HepG2 (cell line): ENCODE data around the gene SMYD5. TPM values are rescaled to one million over a fixed set of nuclear protein-coding genes. Genes with fewer than 3 reads are reported as not detected.
A peak's percentile ranks its signal among the peaks of the same experiment; 100 is the strongest.

Experiments used
- BRCA1 ChIP-seq: sonication (generic); formaldehyde crosslinking; IDR thresholded peaks from 2 replicates; pipeline ENCODE4 v1.4.0; 2020; ENCODE audit warnings: missing genetic modification reagents
- CBX2 ChIP-seq, 2 experiments: fragments of 200-600 bp in 1 of 2; sonication (generic); formaldehyde crosslinking in 1 of 2; IDR thresholded peaks; 2 replicates each; pipeline versions ENCODE4 v1.7.0 to v1.8.1; 2018 to 2022; ENCODE audit warnings: low read depth in 2 of 2, low read length in 1 of 2, mild to moderate bottlenecking in 1 of 2, missing genetic modification reagents in 1 of 2
- GATAD2A ChIP-seq: IDR thresholded peaks from 2 replicates; pipeline ENCODE4 v1.6.1; 2016
- KDM2A ChIP-seq: sonication (generic); formaldehyde crosslinking; IDR thresholded peaks from 2 replicates; pipeline ENCODE4 v1.4.0; 2020; ENCODE audit warnings: low read depth, missing genetic modification reagents, borderline replicate concordance
- RNF2 ChIP-seq: fragments of 450-650 bp; conservative IDR thresholded peaks from 2 replicates; pipeline ENCODE4 v1.6.1; 2016; ENCODE audit warnings: low read depth
- ZFP37 ChIP-seq: sonication (generic); formaldehyde crosslinking; IDR thresholded peaks from 2 replicates; pipeline ENCODE4 v1.4.0; 2020; ENCODE audit warnings: missing genetic modification reagents, borderline replicate concordance
- ZNF121 ChIP-seq: sonication (generic); formaldehyde crosslinking; IDR thresholded peaks from 2 replicates; pipeline ENCODE4 v1.5.0; 2020; ENCODE audit warnings: mild to moderate bottlenecking, missing genetic modification reagents
- ZNF138 ChIP-seq: sonication (generic); formaldehyde crosslinking; IDR thresholded peaks from 2 replicates; pipeline ENCODE4 v1.5.0; 2020; ENCODE audit warnings: mild to moderate bottlenecking, low read depth, missing genetic modification reagents
- ZNF20 ChIP-seq: sonication (generic); formaldehyde crosslinking; IDR thresholded peaks from 2 replicates; pipeline ENCODE4 v1.4.0; 2020; ENCODE audit warnings: mild to moderate bottlenecking, moderate library complexity, missing genetic modification reagents
- ZNF256 ChIP-seq: sonication (generic); formaldehyde crosslinking; conservative IDR thresholded peaks from 2 replicates; pipeline ENCODE4 v1.4.0; 2020; ENCODE audit warnings: missing genetic modification reagents
- ZNF34 ChIP-seq: sonication (generic); formaldehyde crosslinking; IDR thresholded peaks from 2 replicates; pipeline ENCODE4 v1.4.0; 2020; ENCODE audit warnings: mild to moderate bottlenecking, missing genetic modification reagents, borderline replicate concordance
- ZNF44 ChIP-seq: sonication (generic); formaldehyde crosslinking; IDR thresholded peaks from 2 replicates; pipeline ENCODE4 v1.5.1; 2020; ENCODE audit warnings: mild to moderate bottlenecking, missing genetic modification reagents
- ZNF562 ChIP-seq: sonication (generic); formaldehyde crosslinking; IDR thresholded peaks from 2 replicates; pipeline ENCODE4 v1.8.0; 2022; ENCODE audit warnings: missing genetic modification reagents, borderline replicate concordance
- ZNF724P ChIP-seq: sonication (generic); formaldehyde crosslinking; IDR thresholded peaks from 2 replicates; pipeline ENCODE4 v1.8.0; 2022; ENCODE audit warnings: missing genetic modification reagents, borderline replicate concordance
- polyA plus RNA-seq, 8 experiments: library from polyadenylated mRNA; depleted of rRNA in 3 of 8; stranded (reverse) in 7 of 8; unstranded in 1 of 8; fragments of >200 nt; fragmentation: Illumina TruSeq in 4 of 8; extraction: Trizol in 4 of 8; gene quantifications; 2 replicates each; pipeline versions ENCODE4 v1.2.1 to v1.2.3, GENCODE V29; 2011 to 2016; ENCODE audit warnings: low read depth in 4 of 8, missing spikeins in 1 of 8, mixed read lengths in 1 of 8; ENCODE audit not compliant: insufficient read depth in 1 of 8
- total RNA-seq, 5 experiments: library from RNA; depleted of rRNA; stranded (reverse); fragments of >200 nt; fragmentation: Illumina TruSeq; extraction: Trizol; gene quantifications; 2 replicates each; pipeline ENCODE4 v1.2.3, GENCODE V29; 2016; ENCODE audit warnings: low read depth in 1 of 5
- TF ChIP-seq, protein P1 (sequence below), 2 experiments: fragments of 450-650 bp in 1 of 2; sonication (generic) in 1 of 2; formaldehyde crosslinking in 1 of 2; IDR thresholded peaks; 2 replicates each; pipeline versions ENCODE4 v1.6.1 to v1.8.0; 2016 to 2022; ENCODE audit warnings: antibody characterized with exemption in 1 of 2, mild to moderate bottlenecking in 1 of 2, missing genetic modification reagents in 1 of 2
- TF ChIP-seq, protein P2 (sequence below): IDR thresholded peaks from 2 replicates; pipeline ENCODE4 v1.6.1; 2018; ENCODE audit warnings: missing genetic modification reagents, mild to moderate bottlenecking, missing compliant biosample characterization

SMYD5 gene
- total and polyA plus RNA-seq, 2 of the 13 experiments (the other 11 are each of a cell fraction or from before 2014, with no cell fraction given) = 55.8 to 70.4 TPM

DNA sequence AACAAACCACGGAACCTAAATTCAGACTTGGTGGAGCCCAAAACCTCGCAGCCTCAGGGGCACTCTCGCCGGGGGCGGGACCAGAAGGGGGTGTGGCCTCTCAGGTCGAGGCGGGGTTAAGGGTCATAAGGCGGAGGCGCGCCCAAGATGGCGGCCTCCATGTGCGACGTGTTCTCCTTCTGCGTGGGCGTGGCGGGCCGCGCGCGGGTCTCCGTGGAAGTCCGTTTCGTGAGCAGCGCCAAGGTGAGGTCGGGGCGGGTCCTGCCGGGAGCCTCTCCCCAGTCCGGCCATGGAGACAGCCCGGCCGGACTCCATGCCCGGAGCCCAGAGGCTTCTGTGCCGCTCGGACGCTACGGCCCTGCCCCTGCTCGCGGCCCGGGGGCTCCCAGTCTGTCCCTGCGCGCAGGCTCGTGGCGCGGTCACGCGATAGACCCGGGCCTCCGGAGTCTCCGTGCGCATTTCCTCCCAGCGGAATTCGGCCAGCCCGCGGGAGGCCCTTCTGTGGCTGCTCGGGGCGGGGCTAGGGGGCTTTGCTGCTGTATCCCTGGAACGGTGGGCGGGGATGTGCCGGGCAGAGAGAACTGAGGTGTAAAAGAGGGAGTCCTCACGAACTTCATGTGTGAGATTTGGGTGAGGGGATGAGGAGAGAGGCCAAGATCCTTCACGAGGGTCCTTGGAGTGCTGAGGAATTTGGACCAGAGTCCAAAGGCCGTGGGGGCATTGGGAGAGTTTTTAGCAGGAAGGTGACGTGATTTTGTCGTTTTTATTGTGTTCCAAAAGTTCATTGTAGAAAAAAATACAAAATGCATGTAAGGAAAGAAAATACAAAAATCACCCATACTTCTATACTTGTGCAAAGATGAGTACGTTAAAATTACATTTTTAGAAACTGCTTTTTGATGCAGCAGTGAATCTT is at the start of gene SMYD5 (continued):
- peak; percentile 39; the same call in 1 of the 2 replicates for TF ChIP-seq ZNF34 (CRISPR knock-in tag)
- TF ChIP-seq ZNF562 = no peak
- peak; percentile 78; the same call in 1 of the 2 replicates for TF ChIP-seq RNF2
- TF ChIP-seq ZNF138 = 0 out of 2 replicates have a peak, but pooled peaks have one; percentile 40
- TF ChIP-seq ZFP37 = peak; percentile 31; the same call in 1 of the 2 replicates
- peak; percentile 24; the same call in 1 of the 2 replicates for TF ChIP-seq GATAD2A
- TF ChIP-seq BRCA1 (CRISPR knock-in tag) = peak; percentile 66; the same call in 1 of the 2 replicates
- no peak; the same call in 1 of the 2 replicates for TF ChIP-seq ZNF44 (CRISPR knock-in tag)
- peak; percentile 62; the same call in 1 of the 2 replicates for TF ChIP-seq ZNF724P (CRISPR knock-in tag)
- TF ChIP-seq CBX2 (IDR thresholded peaks at IDR 0.05; ENCODE audit: low read depth, low read length) = no peak
- TF ChIP-seq CBX2 (CRISPR knock-in tag; IDR thresholded peaks at IDR 0.05; ENCODE audit: low read depth) = no peak; the same call in 1 of the 2 replicates
- TF ChIP-seq, protein P1, sequence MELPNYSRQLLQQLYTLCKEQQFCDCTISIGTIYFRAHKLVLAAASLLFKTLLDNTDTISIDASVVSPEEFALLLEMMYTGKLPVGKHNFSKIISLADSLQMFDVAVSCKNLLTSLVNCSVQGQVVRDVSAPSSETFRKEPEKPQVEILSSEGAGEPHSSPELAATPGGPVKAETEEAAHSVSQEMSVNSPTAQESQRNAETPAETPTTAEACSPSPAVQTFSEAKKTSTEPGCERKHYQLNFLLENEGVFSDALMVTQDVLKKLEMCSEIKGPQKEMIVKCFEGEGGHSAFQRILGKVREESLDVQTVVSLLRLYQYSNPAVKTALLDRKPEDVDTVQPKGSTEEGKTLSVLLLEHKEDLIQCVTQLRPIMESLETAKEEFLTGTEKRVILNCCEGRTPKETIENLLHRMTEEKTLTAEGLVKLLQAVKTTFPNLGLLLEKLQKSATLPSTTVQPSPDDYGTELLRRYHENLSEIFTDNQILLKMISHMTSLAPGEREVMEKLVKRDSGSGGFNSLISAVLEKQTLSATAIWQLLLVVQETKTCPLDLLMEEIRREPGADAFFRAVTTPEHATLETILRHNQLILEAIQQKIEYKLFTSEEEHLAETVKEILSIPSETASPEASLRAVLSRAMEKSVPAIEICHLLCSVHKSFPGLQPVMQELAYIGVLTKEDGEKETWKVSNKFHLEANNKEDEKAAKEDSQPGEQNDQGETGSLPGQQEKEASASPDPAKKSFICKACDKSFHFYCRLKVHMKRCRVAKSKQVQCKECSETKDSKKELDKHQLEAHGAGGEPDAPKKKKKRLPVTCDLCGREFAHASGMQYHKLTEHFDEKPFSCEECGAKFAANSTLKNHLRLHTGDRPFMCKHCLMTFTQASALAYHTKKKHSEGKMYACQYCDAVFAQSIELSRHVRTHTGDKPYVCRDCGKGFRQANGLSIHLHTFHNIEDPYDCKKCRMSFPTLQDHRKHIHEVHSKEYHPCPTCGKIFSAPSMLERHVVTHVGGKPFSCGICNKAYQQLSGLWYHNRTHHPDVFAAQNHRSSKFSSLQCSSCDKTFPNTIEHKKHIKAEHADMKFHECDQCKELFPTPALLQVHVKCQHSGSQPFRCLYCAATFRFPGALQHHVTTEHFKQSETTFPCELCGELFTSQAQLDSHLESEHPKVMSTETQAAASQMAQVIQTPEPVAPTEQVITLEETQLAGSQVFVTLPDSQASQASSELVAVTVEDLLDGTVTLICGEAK (IDR thresholded peaks at IDR 0.05) = no peak
- TF ChIP-seq, protein P1 (CRISPR knock-in tag; IDR thresholded peaks at IDR 0.05) = no peak; the same call in none of the 2 replicates
- TF ChIP-seq ZNF20 = peak; percentile 57; the same call in 1 of the 2 replicates
- TF ChIP-seq ZNF121 (CRISPR knock-in tag) = no peak
- TF ChIP-seq KDM2A (CRISPR knock-in tag) = peak; percentile 87
- TF ChIP-seq, protein P2, sequence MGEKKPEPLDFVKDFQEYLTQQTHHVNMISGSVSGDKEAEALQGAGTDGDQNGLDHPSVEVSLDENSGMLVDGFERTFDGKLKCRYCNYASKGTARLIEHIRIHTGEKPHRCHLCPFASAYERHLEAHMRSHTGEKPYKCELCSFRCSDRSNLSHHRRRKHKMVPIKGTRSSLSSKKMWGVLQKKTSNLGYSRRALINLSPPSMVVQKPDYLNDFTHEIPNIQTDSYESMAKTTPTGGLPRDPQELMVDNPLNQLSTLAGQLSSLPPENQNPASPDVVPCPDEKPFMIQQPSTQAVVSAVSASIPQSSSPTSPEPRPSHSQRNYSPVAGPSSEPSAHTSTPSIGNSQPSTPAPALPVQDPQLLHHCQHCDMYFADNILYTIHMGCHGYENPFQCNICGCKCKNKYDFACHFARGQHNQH (CRISPR knock-in tag) = peak; percentile 52; the same call in 1 of the 2 replicates
- peak; percentile 40; the same call in 1 of the 2 replicates for TF ChIP-seq ZNF256 (CRISPR knock-in tag)
